Measurements from ENCODE around the gene KCNJ6.
"Not testable (repeated sequence)": the region's sequence is repeated elsewhere in the genome, so short reads cannot be mapped to it uniquely, and the experiment has no call there.

Gene KCNJ6, protein sequence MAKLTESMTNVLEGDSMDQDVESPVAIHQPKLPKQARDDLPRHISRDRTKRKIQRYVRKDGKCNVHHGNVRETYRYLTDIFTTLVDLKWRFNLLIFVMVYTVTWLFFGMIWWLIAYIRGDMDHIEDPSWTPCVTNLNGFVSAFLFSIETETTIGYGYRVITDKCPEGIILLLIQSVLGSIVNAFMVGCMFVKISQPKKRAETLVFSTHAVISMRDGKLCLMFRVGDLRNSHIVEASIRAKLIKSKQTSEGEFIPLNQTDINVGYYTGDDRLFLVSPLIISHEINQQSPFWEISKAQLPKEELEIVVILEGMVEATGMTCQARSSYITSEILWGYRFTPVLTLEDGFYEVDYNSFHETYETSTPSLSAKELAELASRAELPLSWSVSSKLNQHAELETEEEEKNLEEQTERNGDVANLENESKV

DNA sequence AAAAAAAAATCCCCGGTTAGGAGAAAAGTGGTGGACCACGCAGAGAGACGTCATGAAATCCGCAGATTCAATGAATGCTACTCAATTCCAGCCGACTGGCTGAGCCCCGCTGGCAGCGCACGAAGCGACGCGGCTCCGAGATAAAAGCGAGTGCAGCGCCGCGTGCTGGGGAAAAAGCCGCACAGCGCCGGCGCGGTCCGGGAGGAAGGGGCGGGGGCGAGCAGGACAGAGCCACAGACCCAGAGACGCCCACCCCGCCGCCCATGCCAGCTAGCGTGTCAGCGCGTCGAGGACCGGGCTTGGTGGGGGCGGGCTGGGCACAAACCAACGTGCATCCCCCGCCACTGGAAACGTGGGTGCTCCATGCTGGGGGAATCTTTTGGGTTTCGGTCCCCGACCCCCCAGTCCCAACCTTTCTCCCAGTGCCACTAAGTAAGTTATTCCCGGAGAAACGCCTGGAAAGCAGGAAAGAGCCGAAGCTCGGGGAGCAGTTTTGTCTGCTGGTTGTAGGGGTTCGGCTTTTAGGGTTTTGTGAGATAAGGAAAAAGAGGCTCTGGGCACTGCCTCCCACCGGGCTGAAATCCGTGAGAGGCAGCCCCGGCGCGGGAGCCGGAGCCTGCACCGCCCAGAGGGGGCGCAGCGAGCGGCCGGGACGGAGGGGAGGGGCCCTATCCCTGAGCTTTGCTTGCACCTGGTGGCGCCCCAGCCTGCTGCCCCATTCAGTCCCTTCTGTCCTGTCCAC lies at the start of gene KCNJ6:
TSS of gene KCNJ6 (minus strand) at position 148 of the 742 bp plus-strand sequence. CDS start 75,775 bp downstream, outside the sequence.
- TF ChIP-seq POLR2A (IDR thresholded peaks at IDR 0.05; ENCODE audit: low read depth, low read length), result no peak
- FAIRE-seq (no peak), DNase-seq (ENCODE audit: insufficient read length, low spot score) (no peak)

DNA sequence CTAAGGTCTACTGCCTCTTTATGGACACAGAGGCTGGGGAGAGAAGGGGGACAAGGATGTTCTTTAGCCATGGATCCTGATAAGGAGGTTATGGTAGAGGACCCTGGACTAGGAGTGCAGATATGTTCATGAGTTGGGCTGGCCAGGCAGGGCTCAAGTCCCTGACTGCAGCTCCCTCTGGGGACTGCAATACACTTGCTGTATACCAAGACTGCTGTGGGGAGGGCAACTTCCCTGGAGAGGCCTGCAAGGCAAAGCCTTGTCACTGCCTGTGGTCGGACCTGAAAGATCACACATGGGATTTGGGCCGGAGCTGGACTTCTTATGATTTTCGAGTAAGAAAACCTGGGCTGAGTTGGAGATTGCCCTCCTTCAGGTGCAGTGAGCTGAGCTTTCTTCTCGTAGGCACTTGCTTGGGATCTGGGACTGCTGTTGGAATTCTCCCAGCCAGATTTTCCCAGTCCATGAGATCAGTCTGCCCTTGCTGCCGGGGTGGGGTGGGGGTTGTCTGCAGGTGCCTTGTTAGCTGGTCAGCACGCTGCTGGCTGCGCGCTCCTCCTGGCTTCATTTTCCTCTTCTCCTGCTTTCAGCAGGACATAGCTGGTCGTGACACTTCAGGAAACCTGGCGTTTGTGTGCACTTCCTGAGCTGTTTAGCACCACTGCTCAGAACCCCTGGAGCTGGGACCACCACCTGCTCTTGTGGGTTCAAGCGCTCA lies 49.0 kb upstream of the KCNJ6 start:
- FAIRE-seq (no peak), DNase-seq (ENCODE audit: insufficient read length, low spot score) (no peak)
- no peak for TF ChIP-seq POLR2A (IDR thresholded peaks at IDR 0.05; ENCODE audit: low read depth, low read length)

DNA sequence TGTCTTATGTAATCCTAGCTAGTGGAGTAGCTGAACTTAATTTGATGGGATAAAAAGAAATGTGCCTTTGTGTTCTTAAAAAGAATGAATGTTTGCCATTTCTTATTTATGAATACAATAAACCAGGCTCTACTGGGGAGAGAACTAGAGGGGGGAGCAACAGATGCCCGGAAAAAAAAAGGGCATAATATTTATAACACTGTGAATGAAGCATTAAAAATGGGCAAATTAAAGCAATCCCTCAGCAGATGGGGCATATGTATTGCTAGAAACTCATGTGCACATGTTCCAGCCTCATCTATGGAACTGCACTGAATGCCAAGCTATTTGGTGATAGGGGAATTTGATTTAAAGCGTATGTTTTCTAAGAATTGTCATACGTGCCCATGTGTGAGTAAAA lies 42.3 kb upstream of the KCNJ6 start:
- FAIRE-seq (no peak), DNase-seq (ENCODE audit: insufficient read length, low spot score) (no peak)
- TF ChIP-seq POLR2A (IDR thresholded peaks at IDR 0.05; ENCODE audit: low read depth, low read length), result no peak

DNA sequence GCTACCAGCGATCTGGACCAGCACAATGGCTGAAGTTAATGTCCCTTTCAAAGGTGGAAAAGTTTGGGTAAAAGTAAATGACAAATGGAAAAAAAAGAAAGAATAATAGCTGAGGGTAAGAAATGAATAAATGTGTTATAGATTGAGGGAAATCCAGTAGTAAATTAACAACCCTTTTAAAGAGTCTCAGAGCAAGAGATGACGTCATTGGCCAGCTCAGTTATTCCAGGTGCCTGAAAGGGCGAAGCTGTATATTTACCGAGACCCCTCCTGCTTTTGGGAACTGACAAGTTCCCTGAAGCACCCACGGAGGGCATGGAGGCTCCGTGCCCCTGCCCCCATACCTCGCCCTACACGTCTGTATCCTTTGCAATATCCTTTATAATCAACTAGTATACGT lies 40.5 kb upstream of the KCNJ6 start:
- no peak for FAIRE-seq
- DNase-seq (ENCODE audit: insufficient read length, low spot score), result no peak
- TF ChIP-seq POLR2A (IDR thresholded peaks at IDR 0.05; ENCODE audit: low read depth, low read length), result no peak

DNA sequence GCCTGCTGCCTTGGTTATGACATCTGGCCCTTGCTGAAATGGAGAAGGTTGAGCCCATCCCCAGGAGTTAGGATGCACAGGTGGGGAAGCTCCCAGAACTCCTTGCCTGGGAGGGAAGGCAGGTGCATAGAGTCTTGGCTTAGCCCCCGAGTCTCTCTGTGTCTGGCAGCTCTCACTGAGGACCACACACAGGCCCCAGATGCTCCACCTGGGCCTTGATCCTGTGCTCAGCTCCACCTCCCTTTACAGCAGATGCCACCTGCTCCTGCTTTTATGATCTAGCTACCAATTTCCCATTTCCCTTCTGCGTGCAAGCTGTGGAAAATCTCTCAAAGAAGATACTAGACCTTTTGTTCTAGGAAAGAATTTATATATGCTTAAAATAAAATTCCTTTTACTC lies 28.8 kb upstream of the KCNJ6 start:
- no peak for DNase-seq (ENCODE audit: insufficient read length, low spot score)
- TF ChIP-seq POLR2A (IDR thresholded peaks at IDR 0.05; ENCODE audit: low read depth, low read length), result no peak

DNA sequence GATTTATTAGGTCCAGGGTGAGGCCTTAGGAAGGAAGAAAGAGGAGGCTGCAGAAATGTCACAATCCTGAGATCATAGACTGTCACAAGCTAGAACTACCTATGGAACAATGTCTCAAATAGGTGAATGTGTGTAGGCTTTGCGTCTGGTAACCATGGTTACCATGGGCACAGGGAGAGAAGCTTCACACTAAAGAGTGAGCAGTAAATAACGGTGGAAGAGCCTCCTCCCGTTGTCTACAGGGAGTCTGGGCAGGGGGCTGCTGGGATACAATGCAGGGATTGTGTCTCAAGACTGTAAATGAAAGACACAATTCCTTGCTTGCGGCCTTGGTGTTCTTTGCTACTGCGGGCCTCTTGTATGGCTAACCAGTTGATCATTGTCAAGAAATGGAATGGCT lies 28.2 kb upstream of the KCNJ6 start:
- DNase-seq (ENCODE audit: insufficient read length, low spot score) (no peak), FAIRE-seq (no peak)
- no peak for TF ChIP-seq POLR2A (IDR thresholded peaks at IDR 0.05; ENCODE audit: low read depth, low read length)

More for the DNA sequence above, 28.8 kb upstream of the KCNJ6 start:
- FAIRE-seq, result no peak

DNA sequence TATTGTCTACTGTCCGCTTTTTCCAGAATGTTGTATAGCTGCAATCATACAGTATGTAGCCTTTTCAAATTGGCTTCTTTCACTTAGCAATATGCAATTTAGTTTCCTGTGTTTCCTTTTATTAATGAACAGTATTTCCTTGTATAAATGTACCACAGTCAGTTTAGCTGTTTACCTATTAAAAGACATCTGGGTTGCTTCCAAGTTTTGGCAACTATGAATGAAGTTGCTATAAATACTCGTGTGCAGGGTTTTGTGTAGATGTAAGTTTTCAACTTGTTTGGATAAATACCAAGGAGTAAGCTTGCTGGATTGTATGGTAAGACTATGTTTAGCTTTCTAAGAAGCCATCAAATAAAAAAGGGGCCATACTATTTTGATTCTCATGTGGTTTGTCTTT lies 24.4 kb upstream of the KCNJ6 start:
- no peak for DNase-seq (ENCODE audit: insufficient read length, low spot score)
- TF ChIP-seq POLR2A (IDR thresholded peaks at IDR 0.05; ENCODE audit: low read depth, low read length), result no peak
- FAIRE-seq, result no peak

DNA sequence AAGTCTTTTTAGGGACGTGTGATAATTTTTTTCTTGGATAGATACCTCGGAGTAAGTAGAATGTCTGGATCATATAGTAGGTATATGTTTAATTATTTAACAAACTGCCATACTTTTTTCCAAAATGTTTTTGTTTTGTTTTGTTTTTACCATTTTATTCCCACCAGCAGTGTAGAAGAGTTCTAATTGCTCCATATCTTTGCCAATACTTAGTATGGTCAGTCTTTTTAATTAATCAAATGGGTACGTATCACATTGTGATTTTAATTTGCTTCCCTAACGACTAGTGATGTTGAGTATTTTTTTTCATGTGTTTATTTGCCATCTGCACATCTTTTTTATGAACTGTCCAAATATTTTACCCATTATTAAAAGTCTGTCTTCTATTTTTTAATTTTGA lies 23.6 kb upstream of the KCNJ6 start:
- TF ChIP-seq POLR2A (IDR thresholded peaks at IDR 0.05; ENCODE audit: low read depth, low read length), result no peak
- DNase-seq (ENCODE audit: insufficient read length, low spot score) (no peak), FAIRE-seq (no peak)

DNA sequence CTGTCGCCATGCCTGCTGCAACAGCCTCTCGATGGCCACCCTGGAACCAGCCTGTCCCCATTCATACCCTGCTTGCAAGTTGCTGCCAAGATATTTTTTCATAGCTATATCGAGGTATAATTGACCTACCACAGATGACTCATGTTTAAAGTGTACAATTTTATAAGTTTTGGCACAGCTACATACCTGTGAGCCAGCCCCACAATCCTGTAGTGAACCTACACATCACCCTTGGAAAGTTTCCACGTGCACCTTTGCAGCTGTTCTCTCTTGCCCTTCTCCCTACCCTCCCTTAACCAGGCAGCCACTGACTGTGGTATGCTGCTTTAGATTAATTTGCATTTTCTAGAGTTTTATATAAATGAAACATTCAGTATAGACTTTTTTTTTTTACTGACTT lies 23.0 kb upstream of the KCNJ6 start:
- DNase-seq (ENCODE audit: insufficient read length, low spot score), result no peak
- no peak for TF ChIP-seq POLR2A (IDR thresholded peaks at IDR 0.05; ENCODE audit: low read depth, low read length)
- FAIRE-seq, result no peak

DNA sequence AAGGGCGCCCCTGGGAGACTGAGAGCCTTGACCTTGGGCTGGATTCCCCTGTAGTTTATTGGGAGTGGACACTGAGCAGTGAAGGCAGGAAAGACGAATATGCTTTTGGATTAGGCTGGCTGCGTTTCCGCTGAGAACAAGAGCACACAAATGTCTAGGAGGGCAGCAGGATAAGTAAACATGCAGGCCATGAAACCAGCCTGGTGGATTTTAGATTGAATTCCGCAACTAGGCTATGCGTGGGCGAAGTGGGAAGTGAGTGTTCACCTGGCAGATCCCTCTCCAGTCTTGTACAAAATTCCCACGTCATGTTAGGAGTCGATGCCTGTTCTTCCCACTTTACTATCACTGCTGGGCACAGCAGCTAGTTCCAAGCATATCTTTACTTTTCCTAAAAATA lies 21.4 kb upstream of the KCNJ6 start:
- no peak for TF ChIP-seq POLR2A (IDR thresholded peaks at IDR 0.05; ENCODE audit: low read depth, low read length)
- DNase-seq (ENCODE audit: insufficient read length, low spot score) (no peak), FAIRE-seq (no peak)

DNA sequence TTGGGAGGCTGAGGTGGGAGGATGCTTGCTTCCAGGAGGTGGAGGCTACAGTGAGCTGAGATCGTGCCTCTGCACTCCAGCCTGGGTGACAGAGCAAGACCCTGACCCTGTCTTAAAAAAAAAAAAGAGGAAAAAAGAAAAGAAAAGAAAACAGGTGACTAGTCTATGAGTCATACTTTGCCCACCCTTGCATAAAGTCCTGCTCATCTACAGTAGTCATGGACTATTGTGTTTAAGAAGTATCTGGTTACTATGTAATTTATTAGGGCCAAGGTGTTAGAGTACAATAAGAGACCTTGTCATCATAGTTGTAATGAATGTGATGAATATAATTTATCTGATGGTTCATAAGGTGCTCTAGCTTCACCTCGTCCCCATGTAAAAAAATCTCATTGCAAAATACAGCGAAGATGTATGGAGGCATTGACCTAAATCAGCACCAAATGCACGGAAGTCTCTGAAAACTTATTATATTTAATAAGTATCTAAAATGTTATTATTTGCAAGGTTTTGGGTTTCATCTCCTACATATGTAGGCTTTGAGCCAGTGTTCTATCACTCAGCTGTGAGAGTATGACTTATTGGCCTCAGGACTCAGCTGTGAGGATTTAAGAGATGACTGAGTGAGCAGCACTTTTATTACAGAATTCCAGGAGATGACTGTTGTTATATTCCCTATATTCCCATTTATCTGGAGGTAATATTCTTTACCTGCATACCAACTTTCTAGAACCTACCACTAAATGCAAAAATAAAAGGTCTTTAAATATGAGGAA lies 19.9 kb upstream of the KCNJ6 start:
- no peak for TF ChIP-seq POLR2A (IDR thresholded peaks at IDR 0.05; ENCODE audit: low read depth, low read length)
- DNase-seq (ENCODE audit: insufficient read length, low spot score) (no peak), FAIRE-seq (no peak)

DNA sequence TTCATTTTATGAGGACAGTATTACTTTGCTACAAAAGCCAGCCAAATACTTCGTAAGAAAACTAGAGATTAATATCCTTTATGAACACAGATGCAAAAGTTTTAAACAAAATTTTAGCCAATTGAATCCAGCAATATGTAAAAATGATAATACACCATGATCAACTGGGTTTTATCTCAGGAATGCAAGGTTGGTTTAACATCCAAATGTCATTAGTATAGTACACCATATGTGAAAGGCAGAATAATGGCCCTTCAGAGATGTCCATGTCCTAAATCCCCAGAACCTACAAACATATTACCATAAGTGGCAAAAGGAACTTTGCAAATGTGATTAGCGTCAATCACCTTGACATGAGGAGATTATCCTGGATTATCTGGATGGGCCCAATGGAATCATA lies 16.7 kb upstream of the KCNJ6 start:
- DNase-seq (ENCODE audit: insufficient read length, low spot score), result no peak
- no peak for TF ChIP-seq POLR2A (IDR thresholded peaks at IDR 0.05; ENCODE audit: low read depth, low read length)
- no peak for FAIRE-seq

DNA sequence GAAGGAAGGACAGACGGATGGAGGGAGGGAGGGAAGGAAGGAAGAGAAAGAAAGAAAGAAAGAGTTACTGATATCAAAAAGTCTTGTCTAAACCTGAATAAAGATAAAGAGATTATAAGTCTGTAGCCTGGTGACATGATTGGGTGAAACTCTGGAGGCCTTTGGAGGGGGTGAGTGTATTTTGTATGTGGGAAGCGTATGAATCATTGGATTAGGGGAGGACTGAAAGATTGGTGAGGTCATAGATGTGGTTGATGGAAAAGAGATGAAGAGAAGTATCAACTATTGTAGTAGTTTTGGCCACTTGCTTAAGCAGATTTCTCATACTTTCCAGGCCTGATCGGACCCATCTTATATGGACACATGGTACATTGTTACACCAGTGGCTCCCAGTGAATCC lies 11.5 kb upstream of the KCNJ6 start:
- no peak for TF ChIP-seq POLR2A (IDR thresholded peaks at IDR 0.05; ENCODE audit: low read depth, low read length)
- DNase-seq (ENCODE audit: insufficient read length, low spot score) (no peak), FAIRE-seq (no peak)

DNA sequence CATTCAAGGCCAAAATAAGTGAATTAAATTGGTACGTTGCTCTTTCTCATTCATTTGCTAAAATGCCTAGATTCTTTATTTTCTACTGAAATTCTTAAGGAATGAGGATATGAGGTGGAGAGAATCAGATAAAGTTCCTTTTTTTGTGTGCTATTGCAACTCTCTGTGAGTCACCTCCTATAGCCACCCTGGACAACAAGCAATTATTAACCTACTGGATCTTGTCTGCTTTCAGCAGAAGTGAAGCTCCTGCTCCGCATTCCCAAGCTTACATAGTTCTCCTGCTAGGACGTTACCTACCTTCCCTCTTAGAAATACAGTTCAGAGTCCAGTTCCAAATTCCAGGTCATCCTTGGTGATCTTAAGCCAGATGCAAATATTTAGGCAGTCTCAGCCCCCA lies 4.8 kb upstream of the KCNJ6 start:
- no peak for TF ChIP-seq POLR2A (IDR thresholded peaks at IDR 0.05; ENCODE audit: low read depth, low read length)
- no peak for FAIRE-seq
- no peak for DNase-seq (ENCODE audit: insufficient read length, low spot score)

DNA sequence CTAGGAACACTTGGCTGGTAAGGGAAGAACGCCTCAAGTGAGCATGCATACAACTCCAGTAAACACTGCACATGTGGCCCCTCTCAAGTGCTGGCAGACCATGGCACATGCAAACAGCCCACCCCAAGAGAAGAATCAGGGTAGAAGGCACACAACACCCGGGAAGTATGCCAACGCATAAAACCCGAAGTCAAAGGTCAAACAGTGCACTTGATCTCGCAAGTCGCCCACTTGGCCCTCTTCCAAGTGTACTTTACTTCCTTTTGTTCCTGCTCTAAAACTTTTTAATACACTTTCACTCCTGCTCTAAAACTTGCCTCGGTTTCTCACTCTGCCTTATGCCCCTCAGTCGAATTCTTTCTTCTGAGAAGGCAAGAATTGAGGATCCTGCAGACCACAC lies 4.0 kb upstream of the KCNJ6 start:
- not testable (repeated sequence) for DNase-seq (ENCODE audit: insufficient read length, low spot score); FAIRE-seq
